Activated naive CD4-positive, alpha-beta T cell treated with anti-CD3 and anti-CD28 coated beads for 36 hours (primary cell): Measurements from ENCODE around the gene DEPDC1B. TPM values are rescaled to one million over a fixed set of nuclear protein-coding genes. Genes with fewer than 3 reads are reported as not detected.
"Not testable (repeated sequence)": the region's sequence is repeated elsewhere in the genome, so short reads cannot be mapped to it uniquely, and the experiment has no call there.

Source experiments
- CTCF ChIA-PET: fragments of 350-600 bp; sonication (Branson Sonifier 250); formaldehyde crosslinking; loops from one replicate; lab custom pipeline; 2021; ENCODE audit warnings: antibody characterized with exemption; lab: Charles Lee
- DNase-seq: peaks from one replicate; pipeline ENCODE4 v3.0.0-alpha.2; 2020
- H3K27ac Mint-ChIP-seq: one replicate; pipeline ENCODE4 v1.8.0; 2021; ENCODE audit warnings: mild to moderate bottlenecking, mixed read lengths
- H3K27me3 Mint-ChIP-seq: one replicate; pipeline ENCODE4 v1.8.0; 2021; ENCODE audit warnings: low read depth, mixed read lengths
- H3K36me3 Mint-ChIP-seq: one replicate; pipeline ENCODE4 v1.8.0; 2021; ENCODE audit warnings: low read depth, mixed read lengths
- H3K4me1 Mint-ChIP-seq: one replicate; pipeline ENCODE4 v1.8.0; 2021; ENCODE audit warnings: low read depth, mixed read lengths
- H3K4me3 Mint-ChIP-seq: one replicate; pipeline ENCODE4 v1.8.0; 2021; ENCODE audit warnings: mild to moderate bottlenecking, moderate library complexity, mixed read lengths
- H3K9me3 Mint-ChIP-seq: one replicate; pipeline ENCODE4 v1.8.0; 2021; ENCODE audit warnings: mixed read lengths
- intact Hi-C: fragments of 100-400 bp; cut with micrococcal nuclease; formaldehyde crosslinking; loops from one replicate; pipeline ENCODE4 v1.15.1; 2023
- total RNA-seq, 2 experiments: library from RNA; stranded (reverse); gene quantifications; one replicate each; pipeline ENCODE4 v1.2.3, GENCODE V29; 2021

Gene DEPDC1B
- total RNA-seq, 2 experiments from 2014 or later: 35.0 to 35.8 TPM

DNA sequence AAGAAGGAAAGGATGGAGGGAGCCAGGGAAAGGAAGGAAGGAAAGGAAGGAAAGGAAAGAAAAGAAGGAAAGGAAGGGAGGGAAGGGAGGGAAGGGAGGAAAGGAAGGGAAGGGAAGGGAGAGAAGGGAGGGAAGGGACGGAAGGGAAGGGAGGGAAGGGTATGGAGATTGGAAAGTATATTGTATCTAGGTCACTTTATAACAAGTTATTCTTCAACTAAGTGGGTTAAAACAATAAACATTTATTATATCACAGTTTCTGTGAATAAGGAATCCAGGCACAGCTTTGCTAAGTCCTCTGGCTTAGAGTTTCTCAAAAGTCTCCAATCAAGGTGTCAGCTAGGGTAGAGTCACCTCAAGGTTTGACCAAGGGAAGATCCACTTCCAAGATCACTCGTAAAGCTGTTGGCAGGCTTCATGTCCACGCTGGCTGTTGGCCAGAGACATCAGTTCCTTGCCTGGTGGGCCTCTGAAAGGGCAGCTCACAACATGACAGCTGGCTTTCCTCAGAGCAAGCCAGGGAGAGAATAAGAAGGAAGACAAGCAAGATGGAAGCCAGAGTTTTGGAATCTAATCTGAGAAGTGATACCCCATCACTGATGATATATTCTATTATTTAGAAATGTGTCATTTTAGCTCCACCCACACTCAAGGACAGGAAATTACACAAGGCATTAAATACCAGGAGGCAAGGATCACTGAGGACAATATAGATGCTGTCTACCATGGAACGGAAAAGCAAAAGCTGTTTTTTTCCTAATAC lies 105.1 kb downstream of the DEPDC1B start:
- Mint-ChIP-seq H3K27ac (no peak overlapping the region), H3K4me1 (peaks cover 11% of the 10 kb centered on the region), H3K36me3 (peaks cover under 1% of the 10 kb centered on the region), H3K27me3 (no peaks in the 10 kb centered on the region), H3K9me3 (peaks cover 1% of the 10 kb centered on the region), H3K4me3 (no peak overlapping the region)
- intact Hi-C loops: no loop called here
- no peak for DNase-seq
- CTCF ChIA-PET: no interaction called here

- CTCF ChIA-PET: no interaction called here
- H3K36me3 Mint-ChIP-seq: peaks cover 1% of the 10 kb centered on the region
- intact Hi-C loops: no loop called here
- H3K4me1 Mint-ChIP-seq: no peaks in the 10 kb centered on the region
- no peak overlapping the region for H3K4me3 Mint-ChIP-seq
- no peaks in the 10 kb centered on the region for H3K27me3 Mint-ChIP-seq
- DNase-seq: no peak
- H3K27ac Mint-ChIP-seq: no peak overlapping the region
- peaks cover 1% of the 10 kb centered on the region for H3K9me3 Mint-ChIP-seq
These were observed 109.8 kb downstream of the DEPDC1B start for GRCh38 chr5:60590172-60590571.

DNA sequence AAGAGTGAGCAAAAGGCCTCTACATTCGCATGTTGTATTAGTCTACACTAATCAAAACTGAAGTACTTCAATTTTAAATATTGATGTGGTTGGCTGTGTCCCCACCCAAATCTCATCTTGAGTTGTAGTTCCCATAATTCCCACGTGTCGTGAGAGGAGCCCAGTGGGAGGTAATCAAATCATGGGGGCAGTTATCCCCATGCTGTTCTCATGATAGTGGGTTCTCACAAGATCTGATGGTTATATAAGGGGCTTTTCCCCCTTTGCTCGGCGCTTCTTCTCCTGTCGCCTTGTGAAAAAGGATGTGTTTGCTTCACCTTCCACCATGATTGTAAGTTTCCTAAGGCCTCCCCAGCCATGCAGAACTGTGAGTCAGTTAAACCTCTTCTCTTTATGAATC lies 112.7 kb downstream of the DEPDC1B start:
- H3K27me3 Mint-ChIP-seq, H3K36me3 Mint-ChIP-seq, H3K4me1 Mint-ChIP-seq, H3K4me3 Mint-ChIP-seq, DNase-seq, CTCF ChIA-PET, H3K27ac Mint-ChIP-seq, H3K9me3 Mint-ChIP-seq: not testable (repeated sequence)
- intact Hi-C loops: loop anchor here (5.0 kb wide), 1 partner anchor 775 kb away; no protein-coding TSS in a partner anchor

DNA sequence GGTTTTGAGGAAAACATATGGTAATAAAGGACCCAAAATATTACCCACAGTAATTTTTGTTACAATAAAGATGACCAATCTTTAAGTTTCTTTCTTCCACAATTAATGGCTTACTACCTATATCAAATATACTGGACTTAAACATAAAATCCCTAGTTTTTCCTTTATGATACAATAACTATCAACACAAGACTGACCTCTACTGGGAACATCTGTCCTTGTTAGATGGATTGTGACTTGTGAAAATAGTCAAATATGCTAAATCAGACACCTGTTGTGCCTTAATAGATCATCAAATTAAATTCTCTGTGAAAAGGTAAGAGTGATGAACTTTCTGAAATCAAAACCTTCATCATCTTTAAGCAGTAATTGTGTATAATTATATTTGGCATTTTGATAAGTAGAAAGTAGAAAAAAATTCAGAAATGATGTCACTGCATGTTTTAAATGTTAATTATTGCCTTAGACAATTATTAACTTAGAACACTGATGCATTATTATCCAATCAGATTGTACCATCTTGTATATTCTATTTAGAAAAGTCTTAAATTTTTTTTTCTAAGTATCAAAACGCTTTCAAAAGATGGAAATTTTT lies 113.6 kb downstream of the DEPDC1B start:
- Mint-ChIP-seq H3K36me3 (peaks cover 1% of the 10 kb centered on the region), H3K4me3 (no peak overlapping the region), H3K27me3 (peaks cover 6% of the 10 kb centered on the region), H3K9me3 (no peaks in the 10 kb centered on the region), H3K27ac (no peak overlapping the region), H3K4me1 (no peaks in the 10 kb centered on the region)
- intact Hi-C loops: loop anchor here (5.0 kb wide), 1 partner anchor 774 kb away; no protein-coding TSS in a partner anchor
- CTCF ChIA-PET: no interaction called here
- no peak for DNase-seq

DNA sequence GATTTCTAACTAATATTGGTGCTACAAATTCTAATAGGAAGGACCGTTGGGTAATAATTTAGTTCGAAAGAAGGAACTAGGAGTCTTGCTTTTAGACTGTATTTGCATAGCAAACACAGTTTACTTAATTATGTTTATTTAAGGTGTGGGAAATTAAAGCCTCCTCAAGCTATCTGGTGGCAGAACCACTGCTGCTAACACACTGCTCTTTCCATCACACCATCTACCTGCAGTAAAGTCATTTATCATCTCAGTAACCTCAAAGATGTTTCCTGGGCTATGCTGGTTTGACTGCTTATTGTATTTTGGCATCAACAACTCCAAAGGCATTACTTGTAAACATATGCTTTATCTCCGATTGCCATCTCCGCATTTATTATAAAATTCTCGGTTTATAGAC lies 114.3 kb downstream of the DEPDC1B start:
- peaks cover 6% of the 10 kb centered on the region for H3K27me3 Mint-ChIP-seq
- no peak for DNase-seq
- intact Hi-C loops: loop anchor here (5.0 kb wide), 1 partner anchor 773 kb away; no protein-coding TSS in a partner anchor
- peaks cover 1% of the 10 kb centered on the region for H3K36me3 Mint-ChIP-seq
- H3K4me3 Mint-ChIP-seq: no peak overlapping the region
- H3K27ac Mint-ChIP-seq: no peak overlapping the region
- no peaks in the 10 kb centered on the region for H3K9me3 Mint-ChIP-seq
- H3K4me1 Mint-ChIP-seq: no peaks in the 10 kb centered on the region
- CTCF ChIA-PET: no interaction called here

DNA sequence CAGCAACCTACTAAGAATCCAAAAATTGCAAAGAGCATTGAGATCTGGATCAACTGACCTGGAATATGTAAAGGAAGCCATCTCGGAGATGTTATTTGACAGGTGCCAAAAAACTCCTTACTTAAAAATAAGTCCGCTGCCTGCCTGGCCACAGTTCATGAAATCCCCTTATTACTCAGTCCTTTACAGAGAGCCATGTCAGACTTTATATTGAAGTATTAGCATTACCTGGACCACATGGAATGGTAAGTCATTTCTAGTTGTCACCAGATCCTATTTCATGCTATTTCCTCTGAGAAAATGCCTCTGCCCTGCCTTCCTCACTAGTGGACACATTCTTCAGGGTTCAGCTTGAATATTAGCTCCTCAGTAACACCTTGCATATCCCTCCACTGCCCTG lies 115.7 kb downstream of the DEPDC1B start:
- CTCF ChIA-PET: no interaction called here
- DNase-seq: no peak
- Mint-ChIP-seq H3K36me3 (no peaks in the 10 kb centered on the region), H3K9me3 (no peaks in the 10 kb centered on the region), H3K4me1 (no peaks in the 10 kb centered on the region), H3K27me3 (peaks cover 6% of the 10 kb centered on the region), H3K27ac (no peak overlapping the region), H3K4me3 (no peak overlapping the region)
- intact Hi-C loops: no loop called here

DNA sequence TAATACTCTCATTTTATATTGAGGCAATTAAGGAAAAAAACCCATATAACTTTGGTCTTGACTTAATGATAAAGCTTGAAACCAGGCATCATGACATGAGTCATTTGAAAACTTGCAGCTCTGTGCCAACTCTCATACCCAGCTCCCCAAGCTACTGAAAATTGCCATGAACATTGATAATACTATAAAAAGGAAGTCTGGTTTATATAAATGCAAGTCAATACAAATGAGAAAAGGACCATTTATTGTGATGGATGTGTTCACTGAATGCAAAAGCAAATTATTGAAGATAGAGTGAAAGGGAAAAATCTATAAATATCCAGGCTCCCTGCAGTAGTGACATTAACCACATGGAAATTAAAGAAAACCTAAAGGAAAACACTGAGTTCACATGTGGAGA lies 116.3 kb downstream of the DEPDC1B start:
- DNase-seq: no peak
- CTCF ChIA-PET: interaction anchor here (0.6 kb wide), 1 partner anchor 86 kb away, joined by 3 read pairs; no protein-coding TSS in a partner anchor
- H3K36me3 Mint-ChIP-seq: no peaks in the 10 kb centered on the region
- H3K9me3 Mint-ChIP-seq: no peaks in the 10 kb centered on the region
- no peak overlapping the region for H3K4me3 Mint-ChIP-seq
- H3K4me1 Mint-ChIP-seq: no peaks in the 10 kb centered on the region
- no peak overlapping the region for H3K27ac Mint-ChIP-seq
- intact Hi-C loops: no loop called here
- H3K27me3 Mint-ChIP-seq: peaks cover 6% of the 10 kb centered on the region

DNA sequence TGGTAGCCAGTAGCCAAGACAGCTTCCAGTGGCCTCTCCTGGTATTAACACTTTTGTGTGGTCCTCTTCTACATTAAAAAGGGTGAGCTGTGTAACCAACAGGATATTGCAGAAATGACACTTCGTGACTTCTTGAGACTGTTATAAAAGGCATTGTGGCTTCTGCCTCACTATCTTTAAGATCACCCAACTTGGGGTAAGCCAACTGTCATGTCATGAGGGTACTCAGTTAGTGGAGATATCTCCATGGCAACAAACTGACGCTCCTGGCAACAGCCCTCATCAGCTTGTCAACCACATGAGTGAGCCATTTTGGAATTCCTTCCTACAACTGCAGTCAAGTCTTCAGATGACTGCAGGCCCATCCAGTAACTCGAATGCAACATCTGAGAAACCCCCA lies 121.7 kb downstream of the DEPDC1B start:
- H3K4me3 Mint-ChIP-seq: no peak overlapping the region
- H3K4me1 Mint-ChIP-seq: no peaks in the 10 kb centered on the region
- H3K36me3 Mint-ChIP-seq: no peaks in the 10 kb centered on the region
- peaks cover 7% of the 10 kb centered on the region for H3K9me3 Mint-ChIP-seq
- CTCF ChIA-PET: interaction anchor here (0.7 kb wide), 1 partner anchor 782 kb away, joined by 3 read pairs; no protein-coding TSS in a partner anchor
- intact Hi-C loops: no loop called here
- DNase-seq: no peak
- no peak overlapping the region for H3K27ac Mint-ChIP-seq
- H3K27me3 Mint-ChIP-seq: peaks cover 6% of the 10 kb centered on the region

GRCh38 chr5:60577116-60577515 lies 122.8 kb downstream of the DEPDC1B start:
- no peak overlapping the region for H3K4me3 Mint-ChIP-seq
- DNase-seq: no peak
- no peaks in the 10 kb centered on the region for H3K36me3 Mint-ChIP-seq
- CTCF ChIA-PET: no interaction called here
- no peaks in the 10 kb centered on the region for H3K4me1 Mint-ChIP-seq
- intact Hi-C loops: no loop called here
- H3K27me3 Mint-ChIP-seq: peaks cover 6% of the 10 kb centered on the region
- H3K27ac Mint-ChIP-seq: no peak overlapping the region
- H3K9me3 Mint-ChIP-seq: peaks cover 10% of the 10 kb centered on the region

GRCh38 chr5:60576425-60576824 lies 123.5 kb downstream of the DEPDC1B start:
- intact Hi-C loops: no loop called here
- CTCF ChIA-PET: no interaction called here
- Mint-ChIP-seq H3K27me3 (peaks cover 3% of the 10 kb centered on the region), H3K4me1 (no peaks in the 10 kb centered on the region), H3K36me3 (no peaks in the 10 kb centered on the region), H3K9me3 (peaks cover 10% of the 10 kb centered on the region), H3K4me3 (no peak overlapping the region), H3K27ac (no peak overlapping the region)
- DNase-seq: no peak

GRCh38 chr5:60568646-60569045 lies 131.3 kb downstream of the DEPDC1B start:
- CTCF ChIA-PET: no interaction called here
- Mint-ChIP-seq H3K4me1 (no peaks in the 10 kb centered on the region), H3K4me3 (no peak overlapping the region), H3K27ac (no peak overlapping the region), H3K36me3 (no peaks in the 10 kb centered on the region), H3K9me3 (peaks cover 24% of the 10 kb centered on the region), H3K27me3 (no peaks in the 10 kb centered on the region)
- intact Hi-C loops: no loop called here
- DNase-seq: no peak

DNA sequence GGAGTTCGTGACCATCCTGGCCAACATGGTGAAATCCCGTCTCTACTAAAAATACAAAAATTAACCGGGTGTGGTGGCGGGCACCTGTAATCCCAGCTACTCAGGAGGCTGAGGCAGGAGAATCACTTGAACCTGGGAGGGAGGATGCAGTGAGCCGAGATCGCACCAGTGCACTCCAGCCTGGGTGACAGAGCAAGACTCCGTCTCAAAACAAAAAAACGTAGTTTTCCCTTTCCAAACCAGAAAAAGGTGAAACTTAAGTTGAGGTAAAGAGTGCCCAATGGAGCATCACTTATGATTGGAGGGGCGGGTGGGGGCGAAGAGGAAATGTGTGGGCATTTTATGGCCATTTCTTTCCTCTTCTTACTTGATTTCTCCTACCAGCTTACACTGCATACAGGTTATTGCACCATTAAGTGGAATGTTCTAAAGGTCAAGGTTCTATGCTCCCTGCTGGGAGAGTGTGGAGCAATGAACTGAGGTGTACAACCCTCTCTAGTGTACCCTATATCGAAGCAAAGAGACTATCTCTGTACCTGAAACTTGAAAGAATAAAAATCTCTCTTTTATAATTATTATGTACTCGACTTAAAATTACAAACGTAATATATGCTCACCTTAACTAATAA lies 136.2 kb downstream of the DEPDC1B start:
- Mint-ChIP-seq H3K4me1 (no peaks in the 10 kb centered on the region), H3K9me3 (peaks cover 16% of the 10 kb centered on the region), H3K27ac (no peak overlapping the region), H3K36me3 (no peaks in the 10 kb centered on the region), H3K4me3 (no peak overlapping the region), H3K27me3 (no peaks in the 10 kb centered on the region)
- no peak for DNase-seq
- intact Hi-C loops: no loop called here
- CTCF ChIA-PET: no interaction called here
